GM10266 (cell line): Measurements from ENCODE around the gene PARP16.

ENCODE experiments used
- DNase-seq: peaks from one replicate; pipeline ENCODE4 v3.0.0; 2012; ENCODE audit errors: extremely low spot score
- TF ChIP-seq, protein P1 (sequence below): IDR thresholded peaks from 2 replicates; pipeline ENCODE4 v1.5.1; 2012; ENCODE audit warnings: mild to moderate bottlenecking, low read depth; ENCODE audit not compliant: control insufficient read depth, insufficient read depth; ENCODE audit errors: missing control alignments

PARP16 gene

DNA sequence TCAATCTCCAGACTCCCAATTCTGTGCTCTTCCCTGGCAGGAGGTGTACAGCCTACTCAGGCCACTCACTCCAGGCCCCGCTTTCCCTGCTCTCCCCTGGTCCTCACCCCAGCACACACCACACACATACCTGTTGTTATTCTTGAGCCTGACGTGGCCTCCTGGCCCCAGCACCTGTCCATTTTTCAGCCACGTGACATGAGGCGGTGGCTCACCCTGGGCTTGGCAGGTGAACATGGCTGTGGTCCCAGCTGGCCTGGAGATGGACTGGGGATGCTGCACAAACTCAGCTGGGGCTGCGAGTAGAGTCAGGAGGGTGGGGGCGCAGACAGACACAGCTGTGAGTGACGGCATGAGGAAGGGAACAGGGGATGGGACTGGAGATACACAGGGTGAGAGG lies 45.1 kb upstream of the PARP16 start:
- TF ChIP-seq, protein P1, sequence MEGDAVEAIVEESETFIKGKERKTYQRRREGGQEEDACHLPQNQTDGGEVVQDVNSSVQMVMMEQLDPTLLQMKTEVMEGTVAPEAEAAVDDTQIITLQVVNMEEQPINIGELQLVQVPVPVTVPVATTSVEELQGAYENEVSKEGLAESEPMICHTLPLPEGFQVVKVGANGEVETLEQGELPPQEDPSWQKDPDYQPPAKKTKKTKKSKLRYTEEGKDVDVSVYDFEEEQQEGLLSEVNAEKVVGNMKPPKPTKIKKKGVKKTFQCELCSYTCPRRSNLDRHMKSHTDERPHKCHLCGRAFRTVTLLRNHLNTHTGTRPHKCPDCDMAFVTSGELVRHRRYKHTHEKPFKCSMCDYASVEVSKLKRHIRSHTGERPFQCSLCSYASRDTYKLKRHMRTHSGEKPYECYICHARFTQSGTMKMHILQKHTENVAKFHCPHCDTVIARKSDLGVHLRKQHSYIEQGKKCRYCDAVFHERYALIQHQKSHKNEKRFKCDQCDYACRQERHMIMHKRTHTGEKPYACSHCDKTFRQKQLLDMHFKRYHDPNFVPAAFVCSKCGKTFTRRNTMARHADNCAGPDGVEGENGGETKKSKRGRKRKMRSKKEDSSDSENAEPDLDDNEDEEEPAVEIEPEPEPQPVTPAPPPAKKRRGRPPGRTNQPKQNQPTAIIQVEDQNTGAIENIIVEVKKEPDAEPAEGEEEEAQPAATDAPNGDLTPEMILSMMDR = no peak
- no peak for DNase-seq

DNA sequence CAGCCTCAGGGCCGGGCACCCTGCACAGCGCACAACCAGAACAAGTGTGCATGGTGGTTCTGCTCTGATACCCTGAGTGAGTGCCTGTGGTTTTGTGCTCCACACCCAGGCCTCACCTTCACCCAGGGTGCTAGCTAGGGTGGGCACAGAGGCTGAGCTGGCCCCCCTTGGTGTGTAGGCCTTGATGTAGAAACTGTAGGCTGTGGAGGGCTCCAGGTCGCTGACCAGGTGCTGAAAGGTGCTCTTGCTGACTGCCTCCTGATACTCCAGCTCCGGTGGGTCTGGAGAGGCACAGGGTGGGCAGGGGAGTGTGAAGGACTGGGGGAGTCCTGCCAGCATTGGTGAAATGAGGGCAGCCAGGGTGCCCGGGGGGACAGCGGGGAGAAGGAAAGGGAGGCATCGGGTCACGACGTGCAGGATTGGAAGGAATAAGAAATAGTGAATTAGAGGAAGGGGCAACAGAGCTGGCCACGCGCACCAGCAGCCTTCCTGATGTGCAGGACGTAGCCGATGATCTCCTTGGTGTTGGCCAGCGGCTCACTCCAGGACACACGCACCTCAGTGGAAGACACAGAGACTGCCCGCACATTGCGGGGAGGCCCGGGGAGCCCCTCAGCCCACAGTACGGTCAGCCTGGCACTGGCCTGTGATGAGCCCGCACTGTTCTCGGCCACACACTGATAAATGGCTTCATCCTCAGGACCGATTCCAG lies 44.4 kb upstream of the PARP16 start:
- DNase-seq = no peak
- TF ChIP-seq, protein P1 = no peak

DNA sequence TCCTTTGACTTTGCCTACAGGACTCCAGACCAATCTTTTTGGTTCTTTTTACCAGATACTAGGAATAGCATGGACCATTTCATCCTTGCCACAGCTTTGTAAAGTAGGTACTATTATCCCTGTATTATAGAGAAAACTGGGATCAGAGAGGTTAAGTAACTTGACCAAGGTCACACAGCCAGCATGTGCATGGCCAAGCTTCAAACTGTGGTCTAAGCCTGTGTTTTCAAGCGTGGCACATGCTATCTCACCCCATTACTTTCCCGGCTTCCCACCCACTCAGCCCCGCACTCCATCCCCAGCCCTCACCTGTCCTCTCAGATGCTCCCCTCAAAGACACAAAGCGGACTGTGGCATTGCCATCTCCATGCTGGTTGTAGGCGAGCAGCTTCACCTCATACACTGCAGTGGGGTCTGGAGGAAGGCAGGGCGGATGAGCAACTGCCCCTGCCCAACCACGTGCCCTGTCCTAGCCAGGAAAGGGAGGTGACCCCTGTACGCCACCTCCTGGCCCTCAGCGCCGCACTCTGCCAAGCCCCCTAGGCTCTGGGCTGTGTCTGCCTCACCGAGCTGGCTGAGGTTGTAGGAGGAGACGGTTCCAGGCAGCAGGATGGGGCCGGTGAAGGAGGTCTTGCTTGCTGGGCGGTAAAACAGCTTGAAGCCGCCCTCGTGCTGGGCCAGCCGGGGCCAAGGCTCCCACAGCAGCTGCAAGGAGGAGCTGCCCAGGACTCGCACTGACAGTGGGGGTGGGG lies 43.5 kb upstream of the PARP16 start:
- no peak for DNase-seq
- TF ChIP-seq, protein P1 = no peak

DNA sequence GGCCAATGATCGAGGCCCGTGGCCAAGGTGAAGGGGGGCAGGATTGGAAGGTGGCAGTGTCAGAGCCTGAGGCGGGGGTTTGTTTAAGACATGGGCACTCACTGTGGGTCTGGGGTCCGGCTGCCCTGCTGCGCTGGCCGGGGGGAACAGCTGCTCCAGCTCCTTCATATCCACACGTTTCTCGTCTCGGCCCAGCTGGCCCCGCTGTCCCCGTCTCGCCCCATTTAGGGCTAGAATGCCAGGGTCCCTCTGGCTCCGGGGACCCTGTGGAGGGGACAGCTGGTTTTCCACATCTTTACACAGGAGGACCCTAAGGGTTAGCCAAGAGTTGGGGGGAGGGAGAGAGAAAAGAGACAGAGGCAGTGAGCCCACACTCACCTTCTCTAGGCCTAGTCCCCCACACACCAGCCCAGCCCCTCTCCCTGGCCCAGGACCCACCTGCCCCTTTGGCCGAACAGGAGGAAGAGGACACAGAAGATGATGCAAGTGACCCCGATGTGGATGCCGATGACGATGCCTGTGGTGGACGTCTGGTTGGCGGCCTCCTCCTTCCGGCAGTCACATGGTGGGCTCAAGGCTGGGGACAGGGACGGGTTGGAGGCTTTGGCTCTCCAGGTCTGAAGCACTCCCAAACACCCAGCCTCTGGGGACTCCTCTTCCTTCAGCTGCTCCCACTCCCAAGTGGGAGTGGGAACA lies 42.8 kb upstream of the PARP16 start:
- no peak for DNase-seq
- TF ChIP-seq, protein P1 = no peak

DNA sequence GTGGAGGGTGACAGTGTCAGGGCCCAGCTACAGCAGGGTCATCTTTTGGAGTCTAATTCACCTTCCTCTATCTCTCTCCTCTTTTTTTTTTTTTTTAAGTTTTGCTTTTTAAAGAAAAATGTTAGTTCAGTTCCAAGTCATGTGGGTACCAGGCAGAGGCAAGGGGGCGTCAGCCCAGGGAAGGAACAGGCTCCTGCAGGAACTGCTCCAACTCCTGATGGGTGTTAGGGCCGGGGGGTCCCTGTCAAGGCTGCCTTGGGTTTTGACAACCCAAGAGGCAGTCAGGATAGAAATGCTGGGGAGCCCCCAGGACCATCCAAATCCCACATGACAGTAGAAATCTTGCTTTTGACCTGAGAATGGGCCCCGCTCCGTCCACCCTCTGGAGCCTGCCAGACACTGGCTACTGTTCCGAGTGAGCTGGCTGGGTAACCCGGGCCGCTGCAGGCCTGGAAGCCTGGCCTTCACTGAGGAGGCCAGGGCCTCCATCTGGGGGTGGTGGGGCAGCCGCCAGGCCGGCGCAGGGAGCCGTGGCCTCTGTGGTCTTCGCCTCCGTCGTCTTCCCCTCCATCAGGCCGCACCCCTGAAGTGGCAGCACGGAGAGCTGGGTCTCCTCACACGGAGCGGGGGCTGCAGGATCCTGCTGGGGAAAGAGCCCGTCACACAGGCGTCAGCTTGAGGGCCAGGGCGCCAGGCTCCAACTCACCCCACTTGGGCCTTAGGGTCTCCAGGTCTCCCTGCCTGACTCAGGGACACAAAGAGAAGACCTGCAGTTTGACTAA lies 42.0 kb upstream of the PARP16 start:
- DNase-seq = no peak
- TF ChIP-seq, protein P1 = no peak

DNA sequence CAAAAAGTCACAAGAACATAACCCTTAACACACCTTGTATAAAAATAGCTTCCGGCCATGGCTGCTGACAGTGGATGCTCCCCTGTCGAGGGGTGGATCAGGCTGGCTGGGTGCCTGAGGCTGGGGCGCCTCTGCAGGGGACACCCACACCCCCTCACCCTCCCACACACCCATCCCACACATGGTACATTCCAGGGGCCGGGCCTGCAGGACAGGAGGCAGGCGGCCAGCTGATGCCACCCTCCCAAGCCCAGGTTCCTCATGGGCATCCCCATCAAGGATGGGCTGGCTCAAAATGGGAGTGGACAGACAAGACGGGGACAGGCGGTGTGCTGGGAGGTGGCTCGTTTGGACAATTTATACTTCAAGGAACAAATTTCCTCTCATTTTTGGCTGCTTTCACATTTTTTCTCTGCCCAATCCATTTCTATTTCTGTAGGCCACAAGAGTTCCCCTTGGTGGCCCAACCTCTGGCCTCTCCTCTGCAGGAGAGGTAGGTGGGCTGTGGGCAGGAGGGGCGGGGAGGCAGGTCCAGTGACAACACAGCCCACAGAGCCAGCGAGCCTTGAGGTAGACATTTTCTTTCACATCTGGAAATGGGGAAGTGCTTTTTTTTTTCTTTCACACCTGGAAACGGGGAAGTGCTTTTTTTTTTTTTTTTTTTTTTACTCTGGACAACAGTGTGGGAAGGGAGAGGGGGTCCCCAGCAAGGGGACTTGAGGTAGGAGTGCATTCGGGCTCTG lies 41.1 kb upstream of the PARP16 start:
- no peak for DNase-seq
- TF ChIP-seq, protein P1 = no peak
